ENCODE results near the gene IFNAR1.

IFNAR1 gene

DNA sequence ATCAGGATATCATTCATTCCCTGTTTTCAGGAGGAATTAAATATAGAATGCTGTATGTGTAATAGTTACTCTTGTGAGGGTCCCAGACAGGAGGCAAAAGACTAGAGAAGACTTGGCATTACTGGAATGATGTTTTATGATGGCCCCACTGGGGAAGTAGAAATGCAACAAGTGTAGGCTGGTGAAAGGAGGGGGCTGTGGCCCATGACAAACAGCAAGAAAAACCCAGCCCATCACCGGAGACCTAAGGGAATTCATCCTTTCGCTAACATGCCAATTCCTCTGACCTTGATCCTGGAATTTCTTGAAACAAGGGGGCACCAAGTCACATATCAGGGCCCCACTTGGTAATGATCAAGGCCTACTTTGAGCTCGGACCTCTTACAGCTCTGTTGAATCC is 72.9 kb downstream of the IFNAR1 start:
- in situ Hi-C loops (cut with MboI; ENCODE audit: low sequenced_read_pairs): no loop called here

DNA sequence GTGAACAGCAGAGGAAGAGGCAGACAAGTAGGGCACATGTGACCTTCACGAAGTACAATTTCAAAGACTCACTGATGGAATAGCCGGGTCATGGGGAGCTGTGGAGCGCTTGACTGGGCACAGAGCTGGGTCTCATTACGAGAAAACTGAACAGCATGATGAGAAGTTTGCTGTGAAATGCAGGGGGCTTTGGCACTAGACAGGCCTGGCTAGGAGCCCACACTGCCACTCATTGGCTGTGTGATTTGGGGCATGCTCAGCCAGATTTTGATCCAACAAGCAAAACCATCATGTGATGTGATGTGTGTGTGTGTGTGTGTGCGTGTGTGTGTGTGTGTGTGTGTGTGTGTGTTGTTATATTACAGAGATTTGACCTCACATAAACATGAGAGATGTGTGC is 73.6 kb downstream of the IFNAR1 start:
- in situ Hi-C loops (cut with MboI; ENCODE audit: low sequenced_read_pairs): no loop called here

DNA sequence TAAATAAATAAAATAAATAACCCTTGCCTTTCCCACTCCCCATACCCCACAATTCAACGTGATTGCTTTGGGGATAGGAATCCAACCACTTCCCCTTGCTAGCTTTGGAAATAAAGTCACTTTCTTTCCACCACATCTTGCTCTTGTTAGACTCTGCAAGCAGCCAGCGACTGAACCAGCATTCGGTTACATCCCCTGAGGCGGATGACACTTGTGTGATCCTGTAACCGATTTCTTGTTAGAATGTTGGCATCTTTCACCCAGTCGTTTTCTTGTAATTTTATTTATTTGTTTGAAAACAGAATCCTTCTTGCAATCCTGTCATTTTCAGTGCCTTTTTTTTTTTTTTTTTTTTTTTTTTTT is 76.8 kb downstream of the IFNAR1 start:
- in situ Hi-C loops (cut with MboI; ENCODE audit: low sequenced_read_pairs): no loop called here

DNA sequence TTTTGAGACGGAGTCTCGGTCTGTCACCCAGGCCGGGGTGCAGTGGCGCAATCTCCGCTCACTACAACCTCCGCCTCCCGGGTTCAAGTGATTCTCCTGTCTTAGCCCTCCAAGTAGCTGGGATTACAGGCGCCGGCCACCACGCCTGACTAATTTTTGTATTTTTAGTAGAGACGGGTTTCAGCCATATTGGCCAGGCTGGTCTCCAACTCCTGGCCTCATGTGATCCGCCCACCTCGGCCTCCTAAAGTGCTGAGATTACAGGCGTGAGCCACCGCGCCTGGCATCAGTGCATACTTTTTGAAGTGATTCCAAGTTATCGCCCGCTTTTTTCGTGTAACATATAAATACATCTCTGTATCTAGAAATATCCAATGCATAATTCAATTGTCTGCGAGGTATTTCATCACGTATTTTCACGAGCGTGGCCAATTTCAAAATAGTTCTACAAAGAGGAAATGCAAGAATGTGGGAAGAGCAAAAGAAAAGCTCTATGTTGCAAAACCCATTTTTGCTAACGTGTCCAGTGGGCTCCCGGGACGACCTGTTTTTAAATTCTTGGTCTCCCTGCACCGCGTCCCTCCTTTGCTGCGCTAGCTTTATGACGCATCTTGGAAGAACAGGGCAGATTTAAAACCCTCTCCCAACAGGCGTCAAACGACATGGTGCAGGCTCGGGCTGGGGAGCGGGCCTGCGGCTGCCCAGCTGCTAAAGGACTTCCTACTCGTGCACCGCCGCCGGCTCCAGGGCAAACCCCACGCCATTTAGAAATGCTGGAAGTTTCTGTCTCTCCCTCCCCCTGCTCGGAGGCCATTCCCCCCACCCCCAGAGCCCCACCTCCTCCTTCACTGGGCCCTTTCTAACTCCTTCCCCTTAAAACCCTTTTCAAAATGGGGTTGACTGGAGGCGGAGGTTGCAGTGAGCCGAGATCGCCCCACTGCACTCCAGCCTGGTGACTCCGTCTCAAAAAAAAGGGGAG is 77.5 kb downstream of the IFNAR1 start:
- in situ Hi-C loops (cut with MboI; ENCODE audit: low sequenced_read_pairs): no loop called here

DNA sequence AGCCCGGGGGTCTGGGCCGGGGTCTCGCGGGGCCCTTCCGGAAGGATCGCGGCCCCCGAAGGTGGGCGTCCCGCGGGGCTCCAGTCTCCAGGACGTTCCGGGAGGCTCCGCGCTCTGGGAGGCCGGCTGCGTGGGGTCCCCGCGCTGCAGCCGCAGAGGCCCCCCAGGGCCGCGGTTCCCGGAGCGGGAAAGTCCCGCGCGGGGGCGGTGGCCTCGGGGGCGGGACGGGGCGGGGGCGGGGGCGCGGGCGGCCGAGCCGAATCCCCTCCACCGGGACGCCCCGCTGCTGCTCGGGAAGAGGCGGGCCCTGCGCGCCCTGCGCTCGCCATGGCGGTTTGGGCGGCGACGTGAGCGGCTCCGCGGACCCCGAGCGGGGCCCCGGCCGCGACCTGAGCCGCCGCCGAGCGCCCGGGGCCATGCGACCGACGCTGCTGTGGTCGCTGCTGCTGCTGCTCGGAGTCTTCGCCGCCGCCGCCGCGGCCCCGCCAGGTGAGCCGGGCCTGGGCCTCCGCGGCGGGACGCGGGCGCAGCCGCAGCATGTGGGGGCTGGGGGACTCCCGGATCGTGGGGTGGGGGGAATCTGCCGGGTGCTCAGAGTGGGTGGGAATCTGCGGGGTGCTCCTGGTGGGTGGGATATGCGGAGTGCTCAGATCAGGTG is 78.5 kb downstream of the IFNAR1 start, which contains the start of gene IFNGR2:
TSS of gene IFNGR2 (plus strand) at position 286 of the 658 bp plus-strand sequence. CDS start at position 417, 131 bp downstream.
- in situ Hi-C loops (cut with MboI; ENCODE audit: low sequenced_read_pairs): no loop called here

DNA sequence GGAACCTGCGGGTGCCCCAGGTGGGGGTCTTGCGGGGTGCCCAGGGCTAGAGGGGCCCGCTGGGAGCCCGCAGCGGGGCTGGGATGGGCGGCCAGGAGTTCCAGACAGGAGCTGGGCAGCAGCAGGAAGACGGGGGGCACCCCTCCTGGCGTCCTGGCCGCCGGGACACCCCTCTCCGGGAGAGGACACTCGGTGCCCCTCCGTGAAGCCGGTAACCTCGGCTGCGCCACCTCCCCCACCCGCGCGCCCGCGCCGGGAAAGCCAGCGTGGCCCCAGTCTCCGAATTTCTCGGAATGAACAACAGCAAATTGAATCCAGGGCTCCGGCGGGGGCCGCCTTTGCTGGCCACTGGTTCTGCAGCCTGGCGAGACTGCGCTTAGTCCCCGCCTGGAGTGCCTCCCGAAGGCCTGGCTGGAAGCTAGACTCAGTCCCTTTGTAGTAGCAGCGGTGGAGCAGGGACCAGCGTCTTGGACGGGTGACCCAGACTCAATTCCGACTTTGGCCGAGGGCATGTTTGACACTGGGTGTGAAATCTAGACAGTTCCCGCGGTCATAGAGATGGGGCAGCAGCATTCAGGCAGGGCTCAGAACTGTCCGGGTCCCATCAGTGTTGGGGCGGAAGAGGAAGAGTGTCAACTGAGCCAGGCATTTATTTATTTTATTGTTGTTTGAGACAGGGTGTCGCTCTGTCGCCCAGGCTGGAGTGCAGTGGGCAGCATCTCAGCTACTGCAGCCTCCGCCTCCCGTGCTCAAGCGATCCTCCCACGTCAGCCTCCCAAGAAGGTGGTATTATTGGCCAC is 79.2 kb downstream of the IFNAR1 start:
- in situ Hi-C loops (cut with MboI; ENCODE audit: low sequenced_read_pairs): no loop called here

DNA sequence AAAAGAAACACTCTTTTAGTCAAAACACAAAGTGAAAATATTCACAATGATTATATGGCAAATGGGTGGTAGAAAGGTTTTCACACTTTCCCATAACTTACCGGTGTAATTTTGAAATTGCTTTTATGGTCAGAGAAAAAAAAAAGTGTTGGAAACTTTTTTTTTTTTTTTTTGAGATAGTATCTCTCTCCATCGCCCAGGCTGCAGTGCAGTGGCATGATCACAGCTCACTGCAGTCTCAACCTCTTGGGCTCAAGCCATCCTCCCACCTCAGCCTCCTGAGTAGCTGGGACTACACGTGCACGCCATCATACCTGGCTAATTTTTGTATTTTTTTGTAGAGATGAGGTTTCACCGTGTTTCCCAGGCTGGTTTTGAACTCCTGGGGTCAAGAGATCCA is 81.7 kb downstream of the IFNAR1 start:
- in situ Hi-C loops (cut with MboI; ENCODE audit: low sequenced_read_pairs): no loop called here
